HCT116 (cell line): ENCODE measurements around the gene TOPAZ1. TPM values are rescaled to one million over a fixed set of nuclear protein-coding genes. Genes with fewer than 3 reads are reported as not detected.

Source experiments
- ATAC-seq: fragments of 200-7000 bp; cut with Tn5 transposase; 2 replicates; pipeline ENCODE4 v1.9.1; 2020; ENCODE audit warnings: mild to moderate bottlenecking, moderate library complexity
- BruUV-seq: library from RNA; stranded (reverse); fragments of 400-500 nt; replicated peaks from 2 replicates; lab custom pipeline; 2021; lab: Mats Ljungman, UMichigan
- CTCF ChIA-PET: fragments of 300-600 bp; sonication (Branson Sonifier 250); formaldehyde crosslinking; loops from one replicate; lab custom pipeline; 2021; ENCODE audit warnings: antibody characterized with exemption; lab: Charles Lee
- POLR2A ChIA-PET: fragments of 300-600, 350-600 bp; sonication (Branson Sonifier 250); formaldehyde crosslinking; loops from one replicate; lab custom pipeline; 2021; ENCODE audit warnings: antibody characterized with exemption; lab: Charles Lee
- RAD21 ChIA-PET, 2 experiments: fragments of 300-600 bp; sonication (Branson Sonifier 250); formaldehyde crosslinking; loops; one replicate each; lab custom pipeline; 2023; ENCODE audit warnings: low total read pairs in 2 of 2; ENCODE audit not compliant: uncharacterized antibody in 2 of 2, unreplicated experiment in 2 of 2, low non-redundant PET in 1 of 2; lab: Charles Lee
- DNase-seq: peaks from one replicate; pipeline ENCODE4 v3.0.0-alpha.2; 2010; ENCODE audit warnings: low read depth, low spot score
- H2AFZ ChIP-seq: fragments of 200-600 bp; shearing (Covaris generic), sonication (generic); 2 replicates; pipeline ENCODE4 v1.6.1; 2017; ENCODE audit warnings: low read depth, mixed run types, mixed read lengths, antibody characterized with exemption, low read length; ENCODE audit not compliant: poor library complexity, severe bottlenecking
- H3K27ac ChIP-seq: 2 replicates; pipeline ENCODE4 v1.5.1; 2012; ENCODE audit warnings: low read depth, low read length
- H3K27me3 ChIP-seq: fragments of 200-600 bp; sonication (generic); 2 replicates; pipeline ENCODE4 v1.6.1; 2016; ENCODE audit warnings: mixed run types, low read length, mixed read lengths; ENCODE audit not compliant: insufficient read depth
- H3K36me3 ChIP-seq, 2 experiments: fragments of 200-500 bp in 1 of 2; fragments of 200-600 bp in 1 of 2; sonication (Bioruptor generic) in 1 of 2; sonication (generic) in 1 of 2; 2 replicates each; pipeline versions ENCODE4 v1.5.1 to v1.6.1; 2014 to 2016; ENCODE audit warnings: low read length in 2 of 2, inconsistent platforms in 1 of 2, mixed read lengths in 1 of 2, mixed run types in 1 of 2; ENCODE audit not compliant: insufficient read depth in 2 of 2, control insufficient read depth in 1 of 2
- H3K4me1 ChIP-seq, 2 experiments: fragments of 200-600 bp in 1 of 2; sonication (generic) in 1 of 2; 2 replicates each; pipeline versions ENCODE4 v1.5.1 to v1.6.1; 2012 to 2017; ENCODE audit warnings: low read length in 2 of 2, inconsistent platforms in 1 of 2, mild to moderate bottlenecking in 1 of 2, mixed read lengths in 1 of 2, mixed run types in 1 of 2, moderate library complexity in 1 of 2; ENCODE audit not compliant: insufficient read depth in 2 of 2, control insufficient read depth in 1 of 2
- H3K4me2 ChIP-seq: fragments of 200-600 bp; sonication (generic); 2 replicates; pipeline ENCODE4 v1.6.1; 2017; ENCODE audit warnings: mixed run types, low read length, mixed read lengths
- H3K4me3 ChIP-seq, 2 experiments: fragments of 200-600 bp in 1 of 2; sonication (generic) in 1 of 2; replicated peaks in 1 of 2; 2 replicates each; pipeline ENCODE4 v1.5.1; 2011 to 2016; ENCODE audit warnings: low read length in 2 of 2, control low read depth in 1 of 2, low read depth in 1 of 2, mild to moderate bottlenecking in 1 of 2, mixed read lengths in 1 of 2, mixed run types in 1 of 2
- H3K79me2 ChIP-seq: fragments of 200-600 bp; sonication (generic); 2 replicates; pipeline ENCODE4 v1.6.1; 2017; ENCODE audit warnings: mild to moderate bottlenecking, mixed run types, low read length, moderate library complexity, mixed read lengths; ENCODE audit not compliant: insufficient read depth
- H3K9ac ChIP-seq: fragments of 200-600 bp; sonication (generic); 2 replicates; pipeline ENCODE4 v1.6.1; 2016; ENCODE audit warnings: low read length, mixed read lengths
- H3K9me2 ChIP-seq: fragments of 200-600 bp; sonication (generic), shearing (Covaris generic); 2 replicates; pipeline ENCODE4 v1.6.1; 2017; ENCODE audit warnings: mixed run types, mild to moderate bottlenecking, moderate library complexity; ENCODE audit not compliant: insufficient read depth
- H3K9me3 ChIP-seq, 2 experiments: fragments of 200-500 bp in 1 of 2; fragments of 200-600 bp in 1 of 2; sonication (Bioruptor generic) in 1 of 2; sonication (generic) in 1 of 2; 2 replicates each; pipeline ENCODE4 v1.6.1; 2014 to 2017; ENCODE audit warnings: low read length in 2 of 2, mixed read lengths in 2 of 2, inconsistent platforms in 1 of 2, low read depth in 1 of 2, mild to moderate bottlenecking in 1 of 2, mixed run types in 1 of 2, moderate library complexity in 1 of 2; ENCODE audit not compliant: control insufficient read depth in 1 of 2, insufficient read depth in 1 of 2
- H4K20me1 ChIP-seq: fragments of 200-600 bp; sonication (generic), shearing (Covaris generic); 2 replicates; pipeline ENCODE4 v1.6.1; 2017; ENCODE audit warnings: mixed run types, mild to moderate bottlenecking, moderate library complexity; ENCODE audit not compliant: insufficient read depth
- CBX3 ChIP-seq: IDR thresholded peaks from 2 replicates; pipeline ENCODE4 v1.6.1; 2012; ENCODE audit warnings: low read depth
- EGR1 ChIP-seq: IDR thresholded peaks from 2 replicates; pipeline ENCODE4 v1.6.1; 2012; ENCODE audit warnings: low read depth
- POLR2A ChIP-seq: IDR thresholded peaks from 2 replicates; pipeline ENCODE4 v1.7.0; 2011; ENCODE audit warnings: borderline replicate concordance; ENCODE audit not compliant: insufficient read depth, insufficient read length; ENCODE audit errors: extremely low read depth
- RAD21 ChIP-seq: IDR thresholded peaks from 2 replicates; pipeline ENCODE4 v1.6.1; 2012; ENCODE audit warnings: low read depth, mild to moderate bottlenecking
- SIN3A ChIP-seq: IDR thresholded peaks from 2 replicates; pipeline ENCODE4 v1.6.1; 2012; ENCODE audit warnings: low read depth
- TCF7L2 ChIP-seq: IDR thresholded peaks from 2 replicates; pipeline ENCODE4 v1.7.0; 2011; ENCODE audit warnings: borderline replicate concordance, inconsistent platforms; ENCODE audit not compliant: insufficient read depth, insufficient read length; ENCODE audit errors: extremely low read depth
- ZFX ChIP-seq: fragments of 450-650 bp; IDR thresholded peaks from 2 replicates; pipeline ENCODE4 v1.6.1; 2017
- intact Hi-C: fragments of 100-400 bp; cut with micrococcal nuclease; formaldehyde crosslinking; loops from 2 replicates; pipeline ENCODE4 v1.10.0; 2022
- total RNA-seq: library from RNA; stranded (reverse); gene quantifications from one replicate; pipeline ENCODE4 v1.2.1, GENCODE V29; 2021; ENCODE audit not compliant: unreplicated experiment
- TF ChIP-seq, protein P1 (sequence below): IDR thresholded peaks from 2 replicates; pipeline ENCODE4 v1.6.1; 2012; ENCODE audit warnings: low read depth

TOPAZ1 gene
- total RNA-seq, 1 experiment from 2014 or later: not detected

GRCh38 chr3:44326019-44326418 is 84.3 kb downstream of the TOPAZ1 start:
- H3K27me3 ChIP-seq: no peaks in the 10 kb centered on the region
- H3K4me3 ChIP-seq: no peak overlapping the region
- H2AFZ ChIP-seq: no peak overlapping the region
- no peak for TF ChIP-seq ZFX
- TF ChIP-seq RAD21: no peak
- no peak for TF ChIP-seq CBX3
- TF ChIP-seq SIN3A: no peak
- TF ChIP-seq, protein P1, sequence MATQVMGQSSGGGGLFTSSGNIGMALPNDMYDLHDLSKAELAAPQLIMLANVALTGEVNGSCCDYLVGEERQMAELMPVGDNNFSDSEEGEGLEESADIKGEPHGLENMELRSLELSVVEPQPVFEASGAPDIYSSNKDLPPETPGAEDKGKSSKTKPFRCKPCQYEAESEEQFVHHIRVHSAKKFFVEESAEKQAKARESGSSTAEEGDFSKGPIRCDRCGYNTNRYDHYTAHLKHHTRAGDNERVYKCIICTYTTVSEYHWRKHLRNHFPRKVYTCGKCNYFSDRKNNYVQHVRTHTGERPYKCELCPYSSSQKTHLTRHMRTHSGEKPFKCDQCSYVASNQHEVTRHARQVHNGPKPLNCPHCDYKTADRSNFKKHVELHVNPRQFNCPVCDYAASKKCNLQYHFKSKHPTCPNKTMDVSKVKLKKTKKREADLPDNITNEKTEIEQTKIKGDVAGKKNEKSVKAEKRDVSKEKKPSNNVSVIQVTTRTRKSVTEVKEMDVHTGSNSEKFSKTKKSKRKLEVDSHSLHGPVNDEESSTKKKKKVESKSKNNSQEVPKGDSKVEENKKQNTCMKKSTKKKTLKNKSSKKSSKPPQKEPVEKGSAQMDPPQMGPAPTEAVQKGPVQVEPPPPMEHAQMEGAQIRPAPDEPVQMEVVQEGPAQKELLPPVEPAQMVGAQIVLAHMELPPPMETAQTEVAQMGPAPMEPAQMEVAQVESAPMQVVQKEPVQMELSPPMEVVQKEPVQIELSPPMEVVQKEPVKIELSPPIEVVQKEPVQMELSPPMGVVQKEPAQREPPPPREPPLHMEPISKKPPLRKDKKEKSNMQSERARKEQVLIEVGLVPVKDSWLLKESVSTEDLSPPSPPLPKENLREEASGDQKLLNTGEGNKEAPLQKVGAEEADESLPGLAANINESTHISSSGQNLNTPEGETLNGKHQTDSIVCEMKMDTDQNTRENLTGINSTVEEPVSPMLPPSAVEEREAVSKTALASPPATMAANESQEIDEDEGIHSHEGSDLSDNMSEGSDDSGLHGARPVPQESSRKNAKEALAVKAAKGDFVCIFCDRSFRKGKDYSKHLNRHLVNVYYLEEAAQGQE: no peak
- no peak for TF ChIP-seq POLR2A
- TF ChIP-seq EGR1: no peak
- TF ChIP-seq TCF7L2: no peak
- no peaks in the 10 kb centered on the region for H4K20me1 ChIP-seq
- BruUV-seq: no TSS peak
- DNase-seq: no peak
- CTCF ChIA-PET: no interaction called here
- no peak overlapping the region for H3K9ac ChIP-seq
- peaks cover 0 to 4% of the 10 kb centered on the region in 2 experiments; a peak in 1 of 4 replicates for H3K4me1 ChIP-seq
- H3K27ac ChIP-seq: no peak overlapping the region
- intact Hi-C loops: loop anchor here (10.0 kb wide), 1 partner anchor 299 kb away; the partner anchor contains the start of gene ZNF197
- POLR2A ChIA-PET: no interaction called here
- RAD21 ChIA-PET: no interaction called here
- no peaks in the 10 kb centered on the region for H3K9me2 ChIP-seq
- H3K4me2 ChIP-seq: no peak overlapping the region
- H3K9me3 ChIP-seq: no peaks in the 10 kb centered on the region
- no peaks in the 10 kb centered on the region for H3K36me3 ChIP-seq
- H3K79me2 ChIP-seq: no peaks in the 10 kb centered on the region
- ATAC-seq: no peak
